K562 (cell line): Measurements from ENCODE around the gene THADA. TPM values are rescaled to one million over a fixed set of nuclear protein-coding genes. Genes with fewer than 3 reads are reported as not detected.
A peak's percentile ranks its signal among the peaks of the same experiment; 100 is the strongest.

Experiments
- ATAC-seq: fragments of 200-7000 bp; cut with Tn5 transposase; 3 replicates; pipeline ENCODE4 v1.9.1; 2020; ENCODE audit warnings: moderate library complexity
- BruUV-seq: library from RNA; stranded (reverse); fragments of 400-500 nt; replicated peaks from 2 replicates; lab custom pipeline; 2021; lab: Mats Ljungman, UMichigan
- CTCF ChIA-PET: fragments of 300-600 bp; formaldehyde crosslinking; extraction: SDS; loops from one replicate; lab custom pipeline; 2021; ENCODE audit warnings: low intra/inter-chr PET ratio; lab: Yijun Ruan, JAX
- POLR2A ChIA-PET: fragments of 300-600, 350-650 bp; sonication (Branson Sonifier 250); formaldehyde crosslinking; extraction: SDS; loops from one replicate; lab custom pipeline; 2021; ENCODE audit warnings: antibody characterized with exemption, inconsistent platforms; lab: Yijun Ruan, JAX
- DNase-seq, 4 experiments: peaks; one replicate each; pipeline versions ENCODE4 v3.0.0 to v3.0.0-alpha.2; 2011 to 2018; ENCODE audit warnings: low spot score in 3 of 4, mixed read lengths in 3 of 4; ENCODE audit errors: extremely low read depth in 1 of 4
- FAIRE-seq: peaks from 2 replicates; lab custom pipeline; 2011; peaks lifted over from hg19 to GRCh38; lab: Jason Lieb, UNC
- H2AFZ ChIP-seq: 2 replicates; pipeline ENCODE4 v1.6.0; 2011; ENCODE audit warnings: low read depth, low read length, control low read depth, inconsistent platforms
- H3K27ac ChIP-seq: fragments of 200-600 bp; 3 replicates; pipeline ENCODE4 v1.8.0; 2011; ENCODE audit warnings: low read depth, mild to moderate bottlenecking, control low read depth, inconsistent platforms, low read length, moderate library complexity, mixed read lengths; ENCODE audit errors: extremely low read depth
- H3K27me3 ChIP-seq, 2 experiments: fragments of 300-600 bp in 1 of 2; 2 replicates in 1 of 2; 3 replicates in 1 of 2; pipeline versions ENCODE4 v1.6.0 to v1.8.0; 2011; ENCODE audit warnings: inconsistent platforms in 2 of 2, low read length in 2 of 2, mild to moderate bottlenecking in 1 of 2, mixed read lengths in 1 of 2, moderate library complexity in 1 of 2; ENCODE audit not compliant: control insufficient read depth in 2 of 2, insufficient read depth in 2 of 2
- H3K36me3 ChIP-seq: fragments of 300-600 bp; 3 replicates; pipeline ENCODE4 v1.8.0; 2011; ENCODE audit warnings: mild to moderate bottlenecking, low read length, inconsistent platforms; ENCODE audit not compliant: control insufficient read depth, insufficient read depth
- H3K4me1 ChIP-seq, 2 experiments: fragments of 200-600 bp in 1 of 2; replicated peaks in 1 of 2; 2 replicates in 1 of 2; 3 replicates in 1 of 2; pipeline versions ENCODE4 v1.5.1 to v1.8.0; 2011; ENCODE audit warnings: inconsistent platforms in 2 of 2, low read length in 2 of 2, mild to moderate bottlenecking in 1 of 2, mixed read lengths in 1 of 2, moderate library complexity in 1 of 2; ENCODE audit not compliant: control insufficient read depth in 2 of 2, insufficient read depth in 2 of 2
- H3K4me2 ChIP-seq: 2 replicates; pipeline ENCODE4 v1.6.1; 2011; ENCODE audit warnings: low read length, control low read depth, inconsistent platforms, mixed read lengths; ENCODE audit not compliant: insufficient read depth
- H3K4me3 ChIP-seq: fragments of 200-600 bp; sonication (generic), shearing (Covaris generic); 2 replicates; pipeline ENCODE4 v1.5.1; 2016; ENCODE audit warnings: control low read depth, inconsistent platforms
- H3K79me2 ChIP-seq: fragments of 200-600 bp; 3 replicates; pipeline ENCODE4 v1.8.0; 2011; ENCODE audit warnings: low read length, inconsistent platforms; ENCODE audit not compliant: control insufficient read depth, insufficient read depth
- H3K9ac ChIP-seq, 2 experiments: 2 replicates each; pipeline versions ENCODE4 v1.6.0 to v1.6.1; 2011; ENCODE audit warnings: low read depth in 2 of 2, low read length in 2 of 2, control low read depth in 1 of 2, inconsistent platforms in 1 of 2, mild to moderate bottlenecking in 1 of 2, mixed read lengths in 1 of 2; ENCODE audit not compliant: insufficient read depth in 1 of 2
- H3K9me1 ChIP-seq: one replicate; pipeline ENCODE4 v1.6.0; 2011; ENCODE audit warnings: inconsistent platforms, mild to moderate bottlenecking, low read length, moderate library complexity; ENCODE audit not compliant: control insufficient read depth, insufficient read depth
- H3K9me3 ChIP-seq: replicated peaks from 2 replicates; pipeline ENCODE4 v1.5.1; 2011; ENCODE audit warnings: low read depth, low read length, inconsistent platforms; ENCODE audit not compliant: control insufficient read depth, insufficient read depth
- H4K20me1 ChIP-seq: replicated peaks from 2 replicates; pipeline ENCODE4 v1.6.1; 2011; ENCODE audit warnings: low read length, inconsistent platforms, mixed read lengths; ENCODE audit not compliant: control insufficient read depth, insufficient read depth
- ARID2 ChIP-seq: fragments of 450-650 bp; IDR thresholded peaks from 2 replicates; pipeline ENCODE4 v1.6.1; 2017; ENCODE audit warnings: antibody characterized with exemption, mild to moderate bottlenecking
- ARID3A ChIP-seq: IDR thresholded peaks from 2 replicates; pipeline ENCODE4 v1.6.1; 2012; ENCODE audit warnings: low read depth, low read length, improper control_type of control experiment, borderline replicate concordance
- ATF2 ChIP-seq: sonication (generic); formaldehyde crosslinking; IDR thresholded peaks from 2 replicates; pipeline ENCODE4 v1.8.1; 2022; ENCODE audit warnings: missing genetic modification reagents
- BCOR ChIP-seq: fragments of 450-650 bp; IDR thresholded peaks from 2 replicates; pipeline ENCODE4 v1.6.1; 2016
- CEBPB ChIP-seq: fragments of 450-650 bp; IDR thresholded peaks from 2 replicates; pipeline ENCODE4 v1.6.1; 2016; ENCODE audit warnings: missing genetic modification characterization, missing compliant biosample characterization
- ELF2 ChIP-seq: fragments of 250-450 bp; sonication (Bioruptor Pico); IDR thresholded peaks from 2 replicates; pipeline ENCODE4 v1.5.0; 2021; ENCODE audit warnings: mild to moderate bottlenecking
- GATAD2A ChIP-seq: fragments of 450-650 bp; IDR thresholded peaks from 2 replicates; pipeline ENCODE4 v1.6.1; 2017
- HDAC2 ChIP-seq: fragments of 450-650 bp; IDR thresholded peaks from 2 replicates; pipeline ENCODE4 v1.6.1; 2016; ENCODE audit warnings: mild to moderate bottlenecking
- HMGN3 ChIP-seq: IDR thresholded peaks from 2 replicates; pipeline ENCODE4 v1.6.1; 2011; ENCODE audit warnings: borderline replicate concordance, low read depth, mild to moderate bottlenecking, mixed read lengths, low read length; ENCODE audit not compliant: insufficient read length; ENCODE audit errors: extremely low read depth
- KDM4B ChIP-seq, 2 experiments: fragments of 450-650 bp in 1 of 2; sonication (generic) in 1 of 2; IDR thresholded peaks; 2 replicates each; pipeline ENCODE4 v1.6.1; 2016 to 2017; ENCODE audit warnings: borderline replicate concordance in 2 of 2, antibody characterized with exemption in 1 of 2, low read depth in 1 of 2, mild to moderate bottlenecking in 1 of 2
- POLR3G ChIP-seq: IDR thresholded peaks from 2 replicates; pipeline ENCODE4 v1.6.1; 2011; ENCODE audit not compliant: insufficient read length, insufficient replicate concordance; ENCODE audit errors: extremely low read depth
- SNIP1 ChIP-seq: fragments of 450-650 bp; IDR thresholded peaks from 2 replicates; pipeline ENCODE4 v1.7.1; 2017; ENCODE audit warnings: low read depth, mild to moderate bottlenecking
- STAT5A ChIP-seq: IDR thresholded peaks from 2 replicates; pipeline ENCODE4 v1.6.1; 2012; ENCODE audit warnings: low read length, inconsistent platforms, borderline replicate concordance
- THAP7 ChIP-seq: fragments of 250-450 bp; sonication (Bioruptor Pico); IDR thresholded peaks from 2 replicates; pipeline ENCODE4 v1.5.0; 2021
- ZBTB1 ChIP-seq: sonication (generic); formaldehyde crosslinking; IDR thresholded peaks from 2 replicates; pipeline ENCODE4 v1.8.1; 2023; ENCODE audit warnings: missing genetic modification reagents, low read depth, mild to moderate bottlenecking, borderline replicate concordance
- ZNF583 ChIP-seq: fragments of 250-450 bp; sonication (Bioruptor Pico); IDR thresholded peaks from 2 replicates; pipeline ENCODE4 v1.4.0; 2020
- ZNF586 ChIP-seq: fragments of 450-650 bp; formaldehyde crosslinking; conservative IDR thresholded peaks from 2 replicates; pipeline ENCODE4 v1.4.0; 2020; ENCODE audit warnings: mild to moderate bottlenecking, moderate library complexity
- WGBS: fragments of 100-300 bp; shearing (Covaris generic); methylation state at CpG from one replicate; pipeline ENCODE4 v1.1.6; 2016; ENCODE audit warnings: low coverage, mixed read lengths; ENCODE audit not compliant: insufficient coverage; ENCODE audit errors: missing lambda C conversion rate; 5-methylcytosine and 5-hydroxymethylcytosine counted together
- in situ Hi-C: fragments of 300-500 bp; cut with MboI; formaldehyde crosslinking; loops from 4 replicates; pipeline ENCODE4 v1.15.0; 2018; ENCODE audit warnings: inconsistent platforms, mixed read lengths
- intact Hi-C: fragments of 100-400 bp; cut with micrococcal nuclease; formaldehyde crosslinking; loops from 2 replicates; pipeline ENCODE4 v1.14.2; 2022
- polyA plus RNA-seq, 8 experiments: library from polyadenylated mRNA; depleted of rRNA in 4 of 8; stranded (reverse) in 5 of 8; unstranded in 3 of 8; fragments of >200 nt; fragmentation: Nextera tagmentation in 2 of 8; fragmentation: Illumina TruSeq in 1 of 8; extraction: Ambion mirVana in 2 of 8; extraction: Trizol in 1 of 8; gene quantifications; 2 replicates each; pipeline versions ENCODE4 v1.2.1 to v1.2.3, GENCODE V29; 2011 to 2014; ENCODE audit warnings: inconsistent platforms in 1 of 8, missing spikeins in 1 of 8
- total RNA-seq, 7 experiments: library from RNA; depleted of rRNA in 6 of 7; stranded (reverse); fragments of >200 nt in 6 of 7; fragmentation: Illumina TruSeq in 2 of 7; extraction: Trizol in 2 of 7; gene quantifications; 2 replicates each; pipeline versions ENCODE4 v1.2.1 to v1.2.3, GENCODE V29; 2011 to 2021; ENCODE audit warnings: low replicate concordance in 1 of 7

Gene THADA
- total and polyA plus RNA-seq, 9 of the 15 experiments (the other 6 are each of a cell fraction or from before 2014, with no cell fraction given), result 17.8 to 34.7 (median 31.9) TPM

- Histone ChIP-seq H3K27me3 (no peaks in the 10 kb centered on the region), H3K36me3 (no peaks in the 10 kb centered on the region), H3K9me1 (no peaks in the 10 kb centered on the region), H3K4me3 (no peak overlapping the region), H3K9me3 (no peaks in the 10 kb centered on the region), H3K79me2 (no peaks in the 10 kb centered on the region), H3K27ac (no peak overlapping the region), H3K4me1 (no peaks in the 10 kb centered on the region; a peak in 1 of 5 replicates), H3K4me2 (no peak overlapping the region), H3K9ac (no peak overlapping the region), H2AFZ (no peak overlapping the region), H4K20me1 (no peaks in the 10 kb centered on the region)
- TF ChIP-seq POLR3G (no peak), ARID3A (no peak), ARID2 (no peak), HMGN3 (no peak), ZNF583 (CRISPR knock-in tag) (no peak), GATAD2A (no peak), CEBPB (no peak), BCOR (no peak), SNIP1 (no peak), ZNF586 (CRISPR knock-in tag) (no peak), ELF2 (no peak), STAT5A (no peak), ATF2 (no peak), THAP7 (CRISPR knock-in tag) (no peak), ZBTB1 (CRISPR knock-in tag) (no peak), KDM4B (IDR thresholded peaks at IDR 0.05; ENCODE audit: borderline replicate concordance in 2 of 2, low read depth in 1 of 2) (no peak), HDAC2 (no peak)
- 81% methylated on average over 10 of the region's 10 CpGs for WGBS
- in situ Hi-C loops, result no loop called here
- no peak for FAIRE-seq
- peak; percentile 69 for ATAC-seq
- CTCF ChIA-PET, result interaction anchor here (1.1 kb wide), 1 partner anchor 414 kb away, joined by 3 read pairs; no protein-coding TSS in a partner anchor
- intact Hi-C loops, result no loop called here
- BruUV-seq, result no TSS peak
- POLR2A ChIA-PET, result interaction anchor here (2.3 kb wide), 1 partner anchor 13 kb away, joined by 9 read pairs; no protein-coding TSS in a partner anchor
- no peak for DNase-seq
Measured at GRCh38 chr2:43241558-43241957, 354.3 kb downstream of the THADA start.
